Muscle of leg (tissue), 11 donors: ENCODE data around the gene NELFB. TPM values are rescaled to one million over a fixed set of nuclear protein-coding genes. Genes with fewer than 3 reads are reported as not detected.

Experiments used
- DNase-seq: peaks from one replicate; pipeline ENCODE4 v3.0.0; 2013
- H3K27ac ChIP-seq: one replicate; pipeline ENCODE4 v1.5.1; 2013; ENCODE audit warnings: mild to moderate bottlenecking, low read length, control low read depth
- H3K27me3 ChIP-seq: one replicate; pipeline ENCODE4 v1.6.1; 2013; ENCODE audit warnings: low read length; ENCODE audit not compliant: control insufficient read depth, insufficient read depth
- H3K36me3 ChIP-seq: one replicate; pipeline ENCODE4 v1.6.1; 2013; ENCODE audit warnings: low read length; ENCODE audit not compliant: control insufficient read depth, insufficient read depth
- H3K4me1 ChIP-seq: one replicate; pipeline ENCODE4 v1.6.1; 2013; ENCODE audit warnings: low read length; ENCODE audit not compliant: control insufficient read depth, insufficient read depth
- H3K4me3 ChIP-seq: one replicate; pipeline ENCODE4 v1.5.1; 2013; ENCODE audit warnings: low read length, control low read depth
- H3K9me3 ChIP-seq: replicated peaks from 2 replicates; pipeline ENCODE4 v1.6.1; 2013; ENCODE audit warnings: low read depth, low read length; ENCODE audit not compliant: control insufficient read depth
- WGBS: methylation state at CpG from one replicate; pipeline ENCODE4 v1.1.5; 2013; ENCODE audit warnings: missing lambda C conversion rate; ENCODE audit not compliant: insufficient coverage; 5-methylcytosine and 5-hydroxymethylcytosine counted together
- polyA plus RNA-seq, 8 donors: library from polyadenylated mRNA; unstranded; fragments of 120-200 nt; gene quantifications; one replicate each; pipeline versions ENCODE4 v1.2.1 to v1.2.3, GENCODE V29; 2013; ENCODE audit warnings: inconsistent platforms in 1 of 8, low replicate concordance in 1 of 8; ENCODE audit not compliant: insufficient read length in 8 of 8, insufficient read depth in 1 of 8
- total RNA-seq: library from RNA; stranded (reverse); fragments of 120-200 nt; gene quantifications from one replicate; pipeline ENCODE4 v1.2.4, GENCODE V29; 2013

The NELFB gene
- total and polyA plus RNA-seq, 9 donors, result 25.9 to 57.6 (median 52.7) TPM

DNA sequence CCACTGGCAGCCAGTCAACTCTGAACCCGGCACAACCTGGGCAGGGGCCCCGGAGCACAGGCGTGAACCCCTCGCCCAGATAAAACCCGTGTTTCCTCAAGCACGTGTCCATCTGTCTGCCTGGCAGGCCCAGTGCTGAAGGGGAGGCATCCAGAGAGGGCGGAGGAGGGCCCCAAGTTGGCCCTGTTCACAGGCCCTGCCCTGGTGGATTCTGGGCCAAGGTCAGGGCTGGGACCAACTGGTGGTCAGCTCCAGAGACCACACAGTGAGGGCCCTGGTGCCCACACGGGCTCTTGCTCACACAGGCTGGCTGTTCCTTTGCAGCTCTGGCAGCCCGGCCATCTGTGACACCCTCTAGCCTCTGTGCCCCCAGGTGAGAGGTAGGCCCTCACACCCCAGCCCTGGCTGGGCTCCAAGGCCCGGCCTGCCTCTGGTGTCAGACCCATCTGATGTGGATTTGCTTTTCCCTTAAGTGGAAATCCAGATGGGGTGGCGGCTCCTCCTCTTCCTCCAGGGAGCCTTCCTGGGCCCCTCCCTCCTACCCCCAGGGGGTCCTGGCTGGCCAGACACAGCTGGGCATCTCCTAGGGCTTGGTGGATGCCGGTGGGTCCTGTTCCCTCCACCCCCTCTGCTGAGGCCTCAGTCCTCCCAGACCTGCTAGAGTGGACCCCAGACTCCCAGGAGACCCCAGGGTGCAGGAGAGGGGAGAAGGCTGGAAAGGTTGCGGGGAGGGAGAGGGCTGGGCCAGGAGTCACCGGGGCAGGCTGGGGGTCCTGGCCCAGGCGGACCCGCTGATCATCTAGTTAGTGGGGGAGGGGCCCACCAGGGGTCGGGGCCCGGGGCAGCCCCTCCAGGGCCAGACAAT, 4.6 kb upstream of the NELFB start:
- no peaks in the 10 kb centered on the region for H3K9me3 ChIP-seq
- H3K4me3 ChIP-seq, result no peak overlapping the region
- no peaks in the 10 kb centered on the region for H3K36me3 ChIP-seq
- 59% methylated on average over 13 of the region's 18 CpGs for WGBS
- H3K4me1 ChIP-seq, result peaks cover 35% of the 10 kb centered on the region
- H3K27ac ChIP-seq, result no peak overlapping the region
- no peak for DNase-seq
- no peaks in the 10 kb centered on the region for H3K27me3 ChIP-seq

DNA sequence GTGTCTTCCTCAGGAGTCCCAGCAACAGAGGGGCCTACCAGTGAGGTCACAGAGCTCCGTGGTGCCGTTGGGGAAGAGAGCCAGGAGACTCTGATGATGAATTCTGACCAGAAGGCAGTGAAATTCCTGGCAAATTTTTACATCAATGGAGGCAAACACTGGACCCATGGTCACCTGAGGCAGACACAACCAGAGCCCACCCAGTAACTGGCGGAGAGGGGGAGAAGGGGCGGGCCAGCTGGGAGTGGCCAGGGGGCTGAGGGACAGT, 4.0 kb upstream of the NELFB start, which contains the start of gene STPG3:
TSS of gene STPG3 (plus strand) at position 93 of the 268 bp plus-strand sequence. CDS start at position 94, 1 bp downstream.
- H3K27ac ChIP-seq, result no peak within 1 kb of the TSS
- DNase-seq, result no peak
- H3K4me3 ChIP-seq, result no peak within 1 kb of the TSS
- H3K36me3 ChIP-seq, result peaks cover under 1% of the 10 kb centered on the region
- 53% methylated on average over 4 of the region's 4 CpGs for WGBS
- peaks cover 39% of the 10 kb centered on the region for H3K4me1 ChIP-seq
- H3K27me3 ChIP-seq, result no peaks in the 10 kb centered on the region
- H3K9me3 ChIP-seq, result no peaks in the 10 kb centered on the region

DNA sequence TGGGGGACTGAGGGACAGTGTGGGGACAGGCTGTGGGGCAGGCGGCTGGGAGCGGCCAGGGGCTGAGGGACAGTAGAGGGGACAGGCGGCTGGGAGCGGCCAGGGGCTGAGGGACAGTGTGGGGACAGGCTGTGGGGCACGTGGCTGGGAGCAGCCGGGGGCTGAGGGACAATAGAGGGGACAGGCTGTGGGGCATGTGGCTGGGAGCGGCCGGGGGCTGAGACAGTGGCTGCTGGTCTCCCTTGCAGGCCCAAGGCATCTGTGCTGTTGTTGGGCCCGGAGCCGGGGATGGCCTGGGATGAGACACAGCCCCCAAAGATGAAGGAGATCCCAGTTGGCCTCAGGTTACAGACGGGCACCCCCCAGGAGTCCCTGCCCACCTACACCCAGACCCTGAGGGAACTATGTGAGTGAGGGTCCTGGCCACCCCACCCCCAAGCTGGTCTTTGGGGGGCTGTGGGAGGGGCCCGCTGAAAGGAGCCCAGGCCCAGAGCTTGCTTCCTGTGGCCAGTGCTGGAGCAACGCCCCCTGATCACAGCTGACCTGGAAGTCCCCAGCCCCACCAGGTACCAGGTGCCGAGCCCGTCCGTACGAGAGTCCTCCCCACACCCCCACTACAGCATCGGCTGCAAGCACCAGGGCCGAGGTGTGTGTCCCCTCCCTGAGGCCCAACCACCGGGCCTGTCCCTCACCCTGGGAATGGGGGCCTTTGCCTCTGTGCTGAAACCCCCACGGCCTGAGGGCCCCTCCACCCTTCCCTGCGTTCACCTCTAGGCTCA, 3.4 kb upstream of the NELFB start:
- peaks cover 42% of the 10 kb centered on the region for H3K4me1 ChIP-seq

DNA sequence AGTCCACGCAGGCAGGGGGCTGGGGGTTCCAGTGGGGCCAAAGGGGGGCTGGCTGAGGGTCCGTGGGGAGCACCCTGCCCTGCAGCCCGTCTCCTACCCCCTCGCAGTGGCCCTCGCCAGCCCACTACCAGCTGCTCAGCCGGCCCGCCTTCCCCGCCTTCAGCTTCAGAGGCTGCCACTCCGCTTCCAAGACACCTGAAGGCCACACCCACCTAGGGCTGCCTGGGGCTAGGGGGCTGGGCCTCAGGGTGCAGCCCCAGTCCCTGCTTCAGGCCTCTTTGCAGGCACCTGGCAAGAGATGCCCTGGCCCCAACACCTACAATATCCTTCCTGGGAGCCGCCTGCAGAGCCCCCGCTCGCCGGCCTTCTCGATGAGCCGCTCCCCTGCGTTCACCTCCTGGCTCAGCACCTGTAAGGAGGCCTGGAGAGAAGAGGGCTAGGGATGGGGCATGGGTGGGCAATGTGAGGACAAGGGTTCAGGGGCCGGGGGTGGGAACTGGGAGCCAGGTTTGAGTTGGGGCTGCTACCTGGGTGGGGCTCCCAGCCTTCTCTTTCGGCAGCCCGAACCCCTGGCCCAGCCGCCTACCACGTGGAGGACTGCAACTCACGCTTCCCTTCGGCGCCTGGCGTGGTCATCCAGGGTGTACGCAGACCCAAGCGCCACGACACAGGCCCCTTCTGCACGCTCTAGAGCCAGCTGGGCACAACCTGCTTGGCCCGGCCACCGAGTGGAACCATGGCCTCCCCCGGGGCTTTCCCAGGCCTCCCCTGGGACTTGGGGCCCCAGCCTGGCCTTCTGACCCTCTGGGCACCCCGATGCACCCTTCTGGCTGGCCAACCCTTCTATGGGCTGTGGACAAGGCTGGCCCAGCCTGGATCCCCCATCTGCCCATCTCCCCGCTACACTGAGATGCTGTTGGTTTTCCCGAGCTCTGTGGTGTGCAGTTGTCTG, 2.3 kb upstream of the NELFB start:
- Histone ChIP-seq H3K9me3 (no peaks in the 10 kb centered on the region), H3K4me1 (peaks cover 34% of the 10 kb centered on the region), H3K36me3 (peaks cover 12% of the 10 kb centered on the region), H3K27ac (no peak overlapping the region), H3K27me3 (no peaks in the 10 kb centered on the region), H3K4me3 (no peak overlapping the region)
- no peak for DNase-seq
- 65% methylated on average over 25 of the region's 35 CpGs for WGBS

More for the DNA sequence above, 3.4 kb upstream of the NELFB start:
- no peaks in the 10 kb centered on the region for H3K27me3 ChIP-seq
- no peaks in the 10 kb centered on the region for H3K9me3 ChIP-seq
- no peak overlapping the region for H3K27ac ChIP-seq
- H3K36me3 ChIP-seq, result peaks cover 6% of the 10 kb centered on the region
- H3K4me3 ChIP-seq, result no peak overlapping the region
- no peak for DNase-seq
- 82% methylated on average over 13 of the region's 22 CpGs for WGBS

DNA sequence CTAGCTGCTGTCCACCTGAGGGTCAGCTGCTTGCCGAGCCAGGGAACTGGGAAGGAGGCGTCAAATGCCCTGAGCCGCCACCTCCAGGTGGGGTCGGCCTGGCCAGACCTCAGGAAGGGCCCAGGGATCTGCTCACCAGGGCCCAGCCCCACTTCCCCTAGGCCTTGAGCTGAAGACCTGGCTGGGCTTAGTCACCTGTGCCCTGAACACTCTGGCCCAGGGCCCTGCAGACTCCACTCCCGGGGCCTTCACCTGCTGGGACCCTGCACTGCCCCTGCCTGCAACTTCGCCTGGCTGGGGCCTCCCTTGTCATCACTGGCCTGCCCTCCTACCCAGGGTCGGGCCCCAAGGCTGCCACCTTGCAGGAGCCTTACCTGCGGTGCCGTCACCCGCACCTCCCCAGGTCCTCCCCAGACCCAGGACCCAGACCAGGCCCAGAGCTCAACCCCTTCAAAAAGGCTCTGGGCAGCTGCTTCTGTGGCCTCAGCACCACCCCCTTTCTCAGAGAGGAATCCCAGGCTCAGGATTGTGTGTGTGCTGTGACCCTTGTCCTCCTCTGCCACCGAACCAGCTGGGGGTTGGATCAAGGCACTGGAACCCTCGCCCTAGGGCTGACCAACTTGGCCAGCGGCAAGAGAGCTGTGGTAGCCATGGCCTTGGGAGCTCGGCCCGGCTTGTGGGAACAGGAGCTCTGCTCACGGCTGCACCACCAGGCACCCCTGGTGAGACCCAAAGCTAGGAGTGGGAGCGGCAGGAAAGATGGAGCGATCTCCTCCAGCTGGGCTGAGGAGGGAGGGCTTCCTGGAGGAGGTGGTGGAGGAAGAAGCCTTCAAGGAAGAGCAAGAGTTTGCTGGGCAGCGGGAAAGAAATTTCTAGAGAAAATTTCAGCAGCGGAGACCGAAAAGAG, 1.2 kb upstream of the NELFB start:
- Histone ChIP-seq H3K27me3 (no peaks in the 10 kb centered on the region), H3K9me3 (no peaks in the 10 kb centered on the region), H3K4me1 (peaks cover 32% of the 10 kb centered on the region), H3K4me3 (peak overlapping the region; percentile 80), H3K27ac (no peak overlapping the region), H3K36me3 (peaks cover 15% of the 10 kb centered on the region)
- 46% methylated on average over 21 of the region's 21 CpGs for WGBS
- DNase-seq, result no peak

DNA sequence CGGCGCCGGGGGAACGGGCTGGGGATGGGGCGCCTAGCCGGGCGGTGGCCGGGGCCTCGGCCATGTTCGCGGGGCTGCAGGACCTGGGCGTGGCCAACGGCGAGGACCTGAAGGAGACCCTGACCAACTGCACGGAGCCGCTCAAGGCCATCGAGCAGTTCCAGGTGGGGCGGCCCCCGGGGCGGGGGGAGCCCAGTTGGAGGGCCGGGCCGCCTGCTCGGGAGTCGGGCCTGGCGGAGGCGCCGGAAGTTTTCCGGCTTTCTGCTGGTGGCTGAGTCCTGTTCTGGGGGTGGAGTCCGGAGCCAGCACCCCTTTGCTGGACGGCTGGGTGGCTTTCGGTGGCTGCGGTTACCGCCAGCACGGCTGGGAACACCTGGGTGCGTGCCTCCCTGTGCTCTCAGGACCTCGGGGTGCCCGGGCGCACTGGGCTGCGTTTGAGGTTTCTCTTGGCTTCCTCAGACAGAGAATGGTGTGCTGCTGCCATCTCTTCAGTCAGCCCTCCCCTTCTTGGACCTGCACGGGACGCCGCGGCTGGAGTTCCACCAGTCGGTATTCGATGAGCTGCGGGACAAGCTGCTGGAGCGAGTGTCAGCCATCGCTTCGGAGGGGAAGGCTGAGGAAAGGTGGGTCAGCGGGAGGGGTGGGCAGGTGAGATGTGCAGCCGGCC, 454 bp downstream of the NELFB start:
- Histone ChIP-seq H3K9me3 (no peaks in the 10 kb centered on the region), H3K4me3 (peak overlapping the region; percentile 95), H3K36me3 (peaks cover 19% of the 10 kb centered on the region), H3K4me1 (peaks cover 28% of the 10 kb centered on the region), H3K27ac (peak overlapping the region; percentile 20), H3K27me3 (no peaks in the 10 kb centered on the region)
- no peak for DNase-seq
- 1% methylated on average over 42 of the region's 51 CpGs for WGBS

DNA sequence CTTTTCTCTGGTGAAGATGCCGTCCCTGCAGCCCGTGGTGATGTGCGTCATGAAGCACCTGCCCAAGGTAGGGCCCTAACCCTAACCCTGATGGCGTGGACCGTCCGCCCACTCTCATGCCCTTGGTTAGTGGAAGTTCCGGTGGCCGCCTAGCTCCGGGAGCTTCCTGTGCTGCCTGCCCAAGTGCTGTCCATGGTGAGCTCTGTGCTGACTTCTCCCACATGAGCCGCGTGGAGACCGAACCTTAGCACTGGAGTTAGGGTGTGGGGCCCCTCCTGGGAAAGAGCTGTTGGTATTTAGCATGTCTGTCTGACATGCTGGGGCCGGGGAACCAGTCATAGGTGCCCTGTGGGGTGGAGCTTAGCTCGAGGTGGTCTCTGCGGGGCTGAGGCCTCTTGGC, 1.2 kb downstream of the NELFB start:
- Histone ChIP-seq H3K9me3 (no peaks in the 10 kb centered on the region), H3K36me3 (peaks cover 19% of the 10 kb centered on the region), H3K27me3 (no peaks in the 10 kb centered on the region), H3K4me3 (peak overlapping the region; percentile 95), H3K4me1 (peaks cover 23% of the 10 kb centered on the region), H3K27ac (no peak overlapping the region)
- 85% methylated on average over 15 of the region's 15 CpGs for WGBS
- no peak for DNase-seq

DNA sequence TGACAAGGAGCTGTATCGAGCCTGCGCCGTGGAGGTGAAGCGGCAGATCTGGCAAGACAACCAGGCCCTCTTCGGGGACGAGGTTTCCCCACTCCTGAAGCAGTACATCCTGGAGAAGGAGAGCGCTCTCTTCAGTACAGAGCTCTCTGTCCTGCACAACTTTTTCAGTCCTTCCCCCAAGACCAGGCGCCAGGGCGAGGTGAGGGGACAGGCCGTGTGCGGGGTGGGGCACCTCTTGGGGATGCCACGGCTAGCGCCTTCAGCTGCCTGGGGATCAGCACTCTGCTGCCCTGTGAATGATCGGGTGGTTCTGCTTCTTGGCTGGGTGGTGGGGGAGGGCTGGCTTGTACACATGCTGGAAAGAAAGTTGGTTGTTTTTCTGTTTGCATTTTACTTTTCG, 1.7 kb downstream of the NELFB start:
- H3K27me3 ChIP-seq, result no peaks in the 10 kb centered on the region
- no peak overlapping the region for H3K27ac ChIP-seq
- 95% methylated on average over 12 of the region's 15 CpGs for WGBS
- H3K4me3 ChIP-seq, result no peak overlapping the region
- peaks cover 19% of the 10 kb centered on the region for H3K36me3 ChIP-seq
- H3K4me1 ChIP-seq, result peaks cover 23% of the 10 kb centered on the region
- no peaks in the 10 kb centered on the region for H3K9me3 ChIP-seq
- no peak for DNase-seq
